Ishikawa (cell line): ENCODE data around the gene METTL9.

ENCODE experiments used
- CEBPB ChIP-seq: IDR thresholded peaks from 2 replicates; pipeline ENCODE4 v1.6.1; 2012
- CREB1 ChIP-seq: IDR thresholded peaks from 2 replicates; pipeline ENCODE4 v1.6.1; 2012; ENCODE audit warnings: low read depth
- EGR1 ChIP-seq: IDR thresholded peaks from 2 replicates; pipeline ENCODE4 v1.6.1; 2012
- EP300 ChIP-seq: IDR thresholded peaks from 2 replicates; pipeline ENCODE4 v1.6.1; 2012; ENCODE audit warnings: borderline replicate concordance
- FOXM1 ChIP-seq: IDR thresholded peaks from 2 replicates; pipeline ENCODE4 v1.6.1; 2012; ENCODE audit warnings: low read depth, borderline replicate concordance
- NFIC ChIP-seq: IDR thresholded peaks from 2 replicates; pipeline ENCODE4 v1.6.1; 2012
- RAD21 ChIP-seq: IDR thresholded peaks from 2 replicates; pipeline ENCODE4 v1.6.1; 2012; ENCODE audit warnings: low read depth
- TAF1 ChIP-seq: IDR thresholded peaks from 2 replicates; pipeline ENCODE4 v1.6.1; 2012; ENCODE audit warnings: low read depth, mild to moderate bottlenecking
- TCF12 ChIP-seq: IDR thresholded peaks from 2 replicates; pipeline ENCODE4 v1.6.1; 2012; ENCODE audit warnings: low read depth
- TEAD4 ChIP-seq: IDR thresholded peaks from 2 replicates; pipeline ENCODE4 v1.6.1; 2012
- YY1 ChIP-seq: IDR thresholded peaks from 2 replicates; pipeline ENCODE4 v1.6.1; 2012; ENCODE audit warnings: low read depth
- ZBTB7A ChIP-seq: IDR thresholded peaks from 2 replicates; pipeline ENCODE4 v1.6.1; 2012; ENCODE audit warnings: low read depth
- TF ChIP-seq, protein P1 (sequence below): IDR thresholded peaks from 2 replicates; pipeline ENCODE4 v1.6.1; 2012; ENCODE audit warnings: low read depth, mild to moderate bottlenecking
- TF ChIP-seq, protein P2 (sequence below): IDR thresholded peaks from 2 replicates; pipeline ENCODE4 v1.6.1; 2012
- TF ChIP-seq, protein P3 (sequence below): IDR thresholded peaks from 2 replicates; pipeline ENCODE4 v1.6.1; 2012

The METTL9 gene

GRCh38 chr16:21644674-21645073 lies 45.3 kb downstream of the METTL9 start:
- TF ChIP-seq EGR1 (no peak), FOXM1 (no peak), RAD21 (no peak), CREB1 (no peak), TAF1 (no peak), TCF12 (no peak), YY1 (no peak), EP300 (no peak), ZBTB7A (no peak), NFIC (no peak), TEAD4 (no peak)
- TF ChIP-seq, protein P1, sequence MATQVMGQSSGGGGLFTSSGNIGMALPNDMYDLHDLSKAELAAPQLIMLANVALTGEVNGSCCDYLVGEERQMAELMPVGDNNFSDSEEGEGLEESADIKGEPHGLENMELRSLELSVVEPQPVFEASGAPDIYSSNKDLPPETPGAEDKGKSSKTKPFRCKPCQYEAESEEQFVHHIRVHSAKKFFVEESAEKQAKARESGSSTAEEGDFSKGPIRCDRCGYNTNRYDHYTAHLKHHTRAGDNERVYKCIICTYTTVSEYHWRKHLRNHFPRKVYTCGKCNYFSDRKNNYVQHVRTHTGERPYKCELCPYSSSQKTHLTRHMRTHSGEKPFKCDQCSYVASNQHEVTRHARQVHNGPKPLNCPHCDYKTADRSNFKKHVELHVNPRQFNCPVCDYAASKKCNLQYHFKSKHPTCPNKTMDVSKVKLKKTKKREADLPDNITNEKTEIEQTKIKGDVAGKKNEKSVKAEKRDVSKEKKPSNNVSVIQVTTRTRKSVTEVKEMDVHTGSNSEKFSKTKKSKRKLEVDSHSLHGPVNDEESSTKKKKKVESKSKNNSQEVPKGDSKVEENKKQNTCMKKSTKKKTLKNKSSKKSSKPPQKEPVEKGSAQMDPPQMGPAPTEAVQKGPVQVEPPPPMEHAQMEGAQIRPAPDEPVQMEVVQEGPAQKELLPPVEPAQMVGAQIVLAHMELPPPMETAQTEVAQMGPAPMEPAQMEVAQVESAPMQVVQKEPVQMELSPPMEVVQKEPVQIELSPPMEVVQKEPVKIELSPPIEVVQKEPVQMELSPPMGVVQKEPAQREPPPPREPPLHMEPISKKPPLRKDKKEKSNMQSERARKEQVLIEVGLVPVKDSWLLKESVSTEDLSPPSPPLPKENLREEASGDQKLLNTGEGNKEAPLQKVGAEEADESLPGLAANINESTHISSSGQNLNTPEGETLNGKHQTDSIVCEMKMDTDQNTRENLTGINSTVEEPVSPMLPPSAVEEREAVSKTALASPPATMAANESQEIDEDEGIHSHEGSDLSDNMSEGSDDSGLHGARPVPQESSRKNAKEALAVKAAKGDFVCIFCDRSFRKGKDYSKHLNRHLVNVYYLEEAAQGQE = no peak
- TF ChIP-seq, protein P2, sequence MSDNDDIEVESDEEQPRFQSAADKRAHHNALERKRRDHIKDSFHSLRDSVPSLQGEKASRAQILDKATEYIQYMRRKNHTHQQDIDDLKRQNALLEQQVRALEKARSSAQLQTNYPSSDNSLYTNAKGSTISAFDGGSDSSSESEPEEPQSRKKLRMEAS = no peak

DNA sequence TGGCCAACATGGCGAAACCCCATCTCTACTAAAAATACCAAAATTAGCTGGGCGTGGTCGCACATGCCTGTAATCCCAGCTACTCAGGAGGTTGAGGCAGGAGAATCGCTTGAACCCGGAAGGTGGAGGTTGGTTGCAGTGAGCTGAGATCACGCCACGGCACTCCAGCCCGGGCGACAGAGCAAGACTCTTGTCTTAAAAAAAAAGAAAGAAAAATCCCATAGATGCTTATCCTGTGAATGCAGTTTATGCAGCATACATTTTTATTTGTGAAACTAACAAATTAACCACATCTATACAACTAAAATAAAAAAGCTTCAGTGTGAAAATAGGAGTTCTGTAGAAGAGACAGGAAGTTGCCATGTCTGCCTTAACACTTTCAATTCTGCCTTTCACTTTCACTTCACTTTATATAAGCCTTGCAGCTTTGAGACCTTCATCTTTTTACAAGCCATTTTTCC lies 45.9 kb downstream of the METTL9 start:
- TF ChIP-seq, protein P1 = no peak
- no peak for TF ChIP-seq TAF1
- TF ChIP-seq, protein P2 = no peak
- no peak for TF ChIP-seq EGR1
- no peak for TF ChIP-seq RAD21
- no peak for TF ChIP-seq TCF12

DNA sequence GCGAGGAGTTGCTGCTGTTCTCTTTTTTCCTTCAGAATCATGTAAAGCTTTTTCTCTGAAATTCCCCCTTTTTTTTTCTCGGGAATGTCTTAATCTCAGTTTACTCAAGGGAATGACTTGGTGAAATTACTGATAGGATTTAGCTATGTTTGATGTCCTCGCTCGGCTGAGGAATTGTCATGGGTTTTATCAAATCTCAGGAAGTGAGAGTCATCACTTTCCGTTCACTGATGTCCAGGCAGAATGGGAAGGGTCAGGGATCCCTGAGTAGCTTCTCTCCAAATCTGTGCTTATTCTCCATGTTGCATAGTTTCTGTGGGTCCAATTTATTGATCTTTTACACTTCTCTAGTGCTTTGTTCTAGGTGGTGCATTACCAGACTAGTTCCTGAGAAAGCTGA lies 46.7 kb downstream of the METTL9 start:
- TF ChIP-seq EP300 (no peak), TCF12 (no peak), NFIC (no peak), TEAD4 (no peak), TAF1 (no peak), CREB1 (no peak), CEBPB (no peak)
- TF ChIP-seq, protein P3, sequence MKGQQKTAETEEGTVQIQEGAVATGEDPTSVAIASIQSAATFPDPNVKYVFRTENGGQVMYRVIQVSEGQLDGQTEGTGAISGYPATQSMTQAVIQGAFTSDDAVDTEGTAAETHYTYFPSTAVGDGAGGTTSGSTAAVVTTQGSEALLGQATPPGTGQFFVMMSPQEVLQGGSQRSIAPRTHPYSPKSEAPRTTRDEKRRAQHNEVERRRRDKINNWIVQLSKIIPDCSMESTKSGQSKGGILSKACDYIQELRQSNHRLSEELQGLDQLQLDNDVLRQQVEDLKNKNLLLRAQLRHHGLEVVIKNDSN = no peak

DNA sequence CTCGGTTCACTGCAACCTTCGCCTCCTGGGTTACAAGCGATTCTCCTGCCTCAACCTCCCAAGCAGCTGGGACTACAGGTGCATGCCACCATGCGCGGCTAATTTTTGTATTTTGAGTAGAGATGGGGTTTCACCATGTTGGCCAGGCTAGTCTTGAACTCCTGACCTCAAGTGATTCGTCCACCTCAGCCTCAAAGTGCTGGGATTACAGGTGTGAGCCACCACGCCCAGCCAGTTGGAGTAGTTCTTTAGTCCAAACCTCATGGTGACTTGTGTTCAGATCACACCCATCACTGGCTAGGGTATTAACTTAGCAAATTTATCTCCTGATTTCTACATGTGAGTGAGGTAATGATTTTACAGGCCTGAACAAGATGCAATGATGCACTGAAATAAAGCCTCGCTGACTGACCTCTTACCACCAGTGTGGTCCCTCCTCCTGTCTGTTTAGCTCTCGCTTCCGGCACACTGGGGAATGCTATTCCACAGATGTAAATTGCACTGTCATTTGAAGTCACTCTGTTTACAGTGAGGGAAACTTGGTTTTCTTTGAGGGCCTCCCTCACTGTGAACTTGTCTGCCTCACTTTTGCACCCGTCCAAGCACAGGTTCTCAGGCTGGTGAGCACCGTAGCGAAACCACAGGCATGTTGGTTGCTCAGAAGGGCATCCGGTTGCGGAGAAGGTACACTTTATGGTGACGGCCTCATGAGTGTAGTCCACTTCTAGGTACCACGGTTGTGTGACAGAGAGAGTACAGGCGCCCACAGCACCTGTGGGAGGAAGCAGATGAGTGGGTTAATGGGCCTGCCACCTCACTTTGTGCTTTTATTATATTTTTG lies 47.6 kb downstream of the METTL9 start:
- TF ChIP-seq ZBTB7A = no peak
- TF ChIP-seq NFIC = no peak
- TF ChIP-seq FOXM1 = no peak
- no peak for TF ChIP-seq EP300
- TF ChIP-seq TCF12 = no peak
- TF ChIP-seq, protein P1 = no peak
- TF ChIP-seq CEBPB = no peak
- no peak for TF ChIP-seq RAD21
- TF ChIP-seq, protein P3 = no peak
- TF ChIP-seq TAF1 = no peak
- TF ChIP-seq TEAD4 = no peak
- TF ChIP-seq YY1 = no peak
- TF ChIP-seq CREB1 = no peak
